ENCODE data around the gene HOXC11. TPM values are rescaled to one million over a fixed set of nuclear protein-coding genes. Genes with fewer than 3 reads are reported as not detected.

The HOXC11 gene
- total RNA-seq, 1 donor from 2014 or later = not detected

- Mint-ChIP-seq H3K4me1 (ENCODE audit: low read depth, unreplicated experiment) (no peaks in the 10 kb centered on the region), H3K9me3 (ENCODE audit: unreplicated experiment) (peaks cover 4% of the 10 kb centered on the region), H3K4me3 (ENCODE audit: unreplicated experiment) (peak overlapping the region; percentile 47), H3K27me3 (ENCODE audit: unreplicated experiment) (peaks cover 46% of the 10 kb centered on the region), H3K36me3 (ENCODE audit: unreplicated experiment) (no peaks in the 10 kb centered on the region), H3K27ac (ENCODE audit: unreplicated experiment) (no peak overlapping the region)
- DNase-seq = no peak
- TF ChIP-seq, protein P1, sequence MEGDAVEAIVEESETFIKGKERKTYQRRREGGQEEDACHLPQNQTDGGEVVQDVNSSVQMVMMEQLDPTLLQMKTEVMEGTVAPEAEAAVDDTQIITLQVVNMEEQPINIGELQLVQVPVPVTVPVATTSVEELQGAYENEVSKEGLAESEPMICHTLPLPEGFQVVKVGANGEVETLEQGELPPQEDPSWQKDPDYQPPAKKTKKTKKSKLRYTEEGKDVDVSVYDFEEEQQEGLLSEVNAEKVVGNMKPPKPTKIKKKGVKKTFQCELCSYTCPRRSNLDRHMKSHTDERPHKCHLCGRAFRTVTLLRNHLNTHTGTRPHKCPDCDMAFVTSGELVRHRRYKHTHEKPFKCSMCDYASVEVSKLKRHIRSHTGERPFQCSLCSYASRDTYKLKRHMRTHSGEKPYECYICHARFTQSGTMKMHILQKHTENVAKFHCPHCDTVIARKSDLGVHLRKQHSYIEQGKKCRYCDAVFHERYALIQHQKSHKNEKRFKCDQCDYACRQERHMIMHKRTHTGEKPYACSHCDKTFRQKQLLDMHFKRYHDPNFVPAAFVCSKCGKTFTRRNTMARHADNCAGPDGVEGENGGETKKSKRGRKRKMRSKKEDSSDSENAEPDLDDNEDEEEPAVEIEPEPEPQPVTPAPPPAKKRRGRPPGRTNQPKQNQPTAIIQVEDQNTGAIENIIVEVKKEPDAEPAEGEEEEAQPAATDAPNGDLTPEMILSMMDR (IDR thresholded peaks at IDR 0.05; ENCODE audit: partially characterized antibody, unreplicated experiment) = no peak
These were observed 32.1 kb downstream of the HOXC11 start for GRCh38 chr12:54004841-54005530.

DNA sequence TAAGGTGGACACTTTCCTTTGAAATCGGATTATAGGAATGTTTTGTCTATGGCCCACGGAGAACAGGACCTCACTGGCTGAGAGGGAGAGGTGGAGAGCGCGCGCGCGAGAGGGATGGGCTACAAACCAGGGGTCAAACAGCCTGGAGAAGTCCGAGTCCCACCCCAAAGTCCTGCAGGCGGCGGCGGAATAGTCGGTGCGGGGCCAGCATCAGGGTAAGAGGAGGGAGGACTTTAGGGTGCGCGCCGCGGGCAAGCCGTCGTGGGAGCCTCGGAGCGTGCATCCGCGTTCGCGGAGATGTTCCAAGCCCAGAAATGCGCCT lies 32.6 kb downstream of the HOXC11 start:
- no peak overlapping the region for H3K27ac Mint-ChIP-seq (ENCODE audit: unreplicated experiment)
- H3K27me3 Mint-ChIP-seq (ENCODE audit: unreplicated experiment) = peaks cover 46% of the 10 kb centered on the region
- no peak for DNase-seq
- H3K4me1 Mint-ChIP-seq (ENCODE audit: low read depth, unreplicated experiment) = no peaks in the 10 kb centered on the region
- TF ChIP-seq, protein P1 (IDR thresholded peaks at IDR 0.05; ENCODE audit: partially characterized antibody, unreplicated experiment) = no peak
- peak overlapping the region; percentile 47 for H3K4me3 Mint-ChIP-seq (ENCODE audit: unreplicated experiment)
- H3K36me3 Mint-ChIP-seq (ENCODE audit: unreplicated experiment) = no peaks in the 10 kb centered on the region
- peaks cover 4% of the 10 kb centered on the region for H3K9me3 Mint-ChIP-seq (ENCODE audit: unreplicated experiment)

- H3K9me3 Mint-ChIP-seq (ENCODE audit: unreplicated experiment) = peaks cover 4% of the 10 kb centered on the region
- TF ChIP-seq, protein P1 (IDR thresholded peaks at IDR 0.05; ENCODE audit: partially characterized antibody, unreplicated experiment) = peak; percentile 98
- H3K27me3 Mint-ChIP-seq (ENCODE audit: unreplicated experiment) = peaks cover 44% of the 10 kb centered on the region
- no peak overlapping the region for H3K4me3 Mint-ChIP-seq (ENCODE audit: unreplicated experiment)
- no peaks in the 10 kb centered on the region for H3K36me3 Mint-ChIP-seq (ENCODE audit: unreplicated experiment)
- H3K4me1 Mint-ChIP-seq (ENCODE audit: low read depth, unreplicated experiment) = no peaks in the 10 kb centered on the region
- no peak overlapping the region for H3K27ac Mint-ChIP-seq (ENCODE audit: unreplicated experiment)
- peak; percentile 91 for DNase-seq
These were observed 33.1 kb downstream of the HOXC11 start for GRCh38 chr12:54005853-54006558.

DNA sequence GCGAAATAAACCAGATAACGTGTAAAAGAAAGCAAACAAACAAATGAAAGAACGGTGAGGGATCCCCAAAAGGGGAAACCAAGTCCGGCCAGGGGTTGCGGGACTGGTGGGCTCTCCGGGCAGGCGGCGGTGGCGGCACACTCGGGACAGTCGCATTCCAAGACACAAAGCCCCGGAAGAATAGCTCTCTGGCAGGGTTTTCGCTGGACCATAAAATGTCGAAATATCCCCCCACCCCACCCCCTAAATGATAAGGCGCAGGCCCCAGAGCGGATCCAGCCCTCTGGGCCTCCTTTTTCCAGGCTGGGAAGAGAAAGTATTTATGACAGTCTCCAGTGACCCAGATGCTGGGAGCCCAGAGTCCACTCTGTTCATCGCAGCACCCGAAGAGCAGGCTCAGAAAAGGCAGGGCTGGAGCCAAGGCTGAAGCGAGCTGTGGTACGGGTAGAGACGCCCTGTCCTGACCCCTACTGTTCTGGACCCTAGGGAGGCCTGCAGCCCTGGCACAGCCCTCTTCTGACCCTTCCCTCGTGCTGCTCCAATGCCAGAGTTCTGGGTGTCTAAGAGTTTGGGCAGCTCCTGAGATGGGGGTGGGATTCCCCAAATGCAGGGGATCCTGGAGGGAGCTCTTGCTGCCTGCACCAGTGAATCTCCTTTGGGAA lies 33.8 kb downstream of the HOXC11 start:
- TF ChIP-seq, protein P1 (IDR thresholded peaks at IDR 0.05; ENCODE audit: partially characterized antibody, unreplicated experiment) = no peak
- no peak for DNase-seq
- H3K4me1 Mint-ChIP-seq (ENCODE audit: low read depth, unreplicated experiment) = no peaks in the 10 kb centered on the region
- H3K9me3 Mint-ChIP-seq (ENCODE audit: unreplicated experiment) = peaks cover 3% of the 10 kb centered on the region
- H3K27me3 Mint-ChIP-seq (ENCODE audit: unreplicated experiment) = peaks cover 45% of the 10 kb centered on the region
- no peak overlapping the region for H3K4me3 Mint-ChIP-seq (ENCODE audit: unreplicated experiment)
- no peak overlapping the region for H3K27ac Mint-ChIP-seq (ENCODE audit: unreplicated experiment)
- H3K36me3 Mint-ChIP-seq (ENCODE audit: unreplicated experiment) = no peaks in the 10 kb centered on the region

All from glutamatergic neuron (in vitro differentiated cells).